ENCODE data around the gene SCFD2.
"Not testable (repeated sequence)": the region's sequence is repeated elsewhere in the genome, so short reads cannot be mapped to it uniquely, and the experiment has no call there.

SCFD2 gene

GRCh38 chr4:52840531-52841370 is 525.1 kb downstream of the SCFD2 start:
- no peak for DNase-seq

GRCh38 chr4:52838729-52839586 is 526.9 kb downstream of the SCFD2 start:
- no peak for DNase-seq

GRCh38 chr4:52837716-52838558 is 527.9 kb downstream of the SCFD2 start:
- no peak for DNase-seq

- DNase-seq: no peak
Observed at GRCh38 chr4:52836678-52837077, 529.2 kb downstream of the SCFD2 start.

- DNase-seq: no peak
Observed at GRCh38 chr4:52836120-52836519, 529.7 kb downstream of the SCFD2 start.

- not testable (repeated sequence) for DNase-seq
Observed at GRCh38 chr4:52834641-52835456, 531.0 kb downstream of the SCFD2 start.

- DNase-seq: no peak
Observed at GRCh38 chr4:52833941-52834525, 531.8 kb downstream of the SCFD2 start.

- DNase-seq: no peak
Observed at GRCh38 chr4:52825460-52826090, 540.3 kb downstream of the SCFD2 start.

- no peak for DNase-seq
Observed at GRCh38 chr4:52824603-52825459, 541.0 kb downstream of the SCFD2 start.

GRCh38 chr4:52824270-52824602 is 541.6 kb downstream of the SCFD2 start:
- DNase-seq: no peak

- no peak for DNase-seq
Observed at GRCh38 chr4:52823702-52824092, 542.2 kb downstream of the SCFD2 start.
